AG04449 (cell line): Measurements from ENCODE around the gene GAL3ST3.

Experiments used
- CTCF ChIA-PET: fragments of 350-600 bp; formaldehyde crosslinking; extraction: SDS; loops from one replicate; lab custom pipeline; 2021; ENCODE audit warnings: antibody characterized with exemption; lab: Yijun Ruan, JAX
- POLR2A ChIA-PET: fragments of 400-600, 350-600 bp; formaldehyde crosslinking; extraction: SDS; loops from one replicate; lab custom pipeline; 2020; ENCODE audit warnings: antibody characterized with exemption, inconsistent platforms; lab: Yijun Ruan, JAX
- DNase-seq: peaks from one replicate; pipeline ENCODE4 v3.0.0-alpha.2; 2010; ENCODE audit warnings: low read depth, low spot score
- H3K4me3 ChIP-seq: 2 replicates; pipeline ENCODE4 v1.5.1; 2011; ENCODE audit warnings: low read depth, mild to moderate bottlenecking, control low read depth, low read length
- TF ChIP-seq, protein P1 (sequence below): IDR thresholded peaks from one replicate; pipeline ENCODE4 v1.5.1; 2011; ENCODE audit warnings: mild to moderate bottlenecking, moderate library complexity, low read length, control low read depth, inconsistent platforms; ENCODE audit not compliant: insufficient read depth; ENCODE audit errors: missing control alignments

The GAL3ST3 gene

DNA sequence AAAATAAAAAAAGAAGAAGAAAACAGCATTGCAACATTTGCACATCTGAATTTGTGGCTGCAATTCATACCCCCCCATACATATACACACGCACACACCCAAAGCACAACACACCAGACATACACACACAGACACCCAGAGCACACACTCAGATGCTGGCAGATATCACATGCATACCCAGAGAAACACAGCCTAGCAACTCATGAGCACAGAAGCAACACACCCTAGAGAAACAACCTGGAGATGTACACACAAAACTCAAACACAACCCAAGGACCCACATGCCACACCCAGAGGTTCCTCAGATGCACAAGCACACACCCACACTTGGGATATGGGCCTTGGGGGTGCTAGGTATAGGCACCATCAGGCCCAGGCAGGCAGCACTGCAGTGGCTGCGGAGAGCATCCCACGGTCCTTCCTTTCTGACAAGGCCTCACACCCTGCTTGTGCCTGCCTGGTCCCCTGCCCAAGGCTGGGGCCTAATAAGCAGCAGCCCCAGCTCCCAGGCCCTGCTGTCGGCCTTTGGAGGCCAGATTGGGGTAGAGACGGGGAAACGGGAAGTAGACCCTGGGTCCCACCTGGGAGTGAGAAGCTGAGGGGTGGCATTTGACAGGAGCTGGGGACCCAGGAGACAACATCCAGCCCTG is 34.0 kb downstream of the GAL3ST3 start:
- POLR2A ChIA-PET, result interaction anchor here (0.6 kb wide), 1 partner anchor 9 kb away, joined by 4 read pairs; no protein-coding TSS in a partner anchor
- no peak overlapping the region for H3K4me3 ChIP-seq
- CTCF ChIA-PET, result interaction anchor here (1.1 to 7.8 kb wide), 4 partner anchors 8 to 126 kb away, joined by 3 to 72 read pairs (median 12); partner anchors contain the start of gene FIBP
- no peak for DNase-seq
- TF ChIP-seq, protein P1, sequence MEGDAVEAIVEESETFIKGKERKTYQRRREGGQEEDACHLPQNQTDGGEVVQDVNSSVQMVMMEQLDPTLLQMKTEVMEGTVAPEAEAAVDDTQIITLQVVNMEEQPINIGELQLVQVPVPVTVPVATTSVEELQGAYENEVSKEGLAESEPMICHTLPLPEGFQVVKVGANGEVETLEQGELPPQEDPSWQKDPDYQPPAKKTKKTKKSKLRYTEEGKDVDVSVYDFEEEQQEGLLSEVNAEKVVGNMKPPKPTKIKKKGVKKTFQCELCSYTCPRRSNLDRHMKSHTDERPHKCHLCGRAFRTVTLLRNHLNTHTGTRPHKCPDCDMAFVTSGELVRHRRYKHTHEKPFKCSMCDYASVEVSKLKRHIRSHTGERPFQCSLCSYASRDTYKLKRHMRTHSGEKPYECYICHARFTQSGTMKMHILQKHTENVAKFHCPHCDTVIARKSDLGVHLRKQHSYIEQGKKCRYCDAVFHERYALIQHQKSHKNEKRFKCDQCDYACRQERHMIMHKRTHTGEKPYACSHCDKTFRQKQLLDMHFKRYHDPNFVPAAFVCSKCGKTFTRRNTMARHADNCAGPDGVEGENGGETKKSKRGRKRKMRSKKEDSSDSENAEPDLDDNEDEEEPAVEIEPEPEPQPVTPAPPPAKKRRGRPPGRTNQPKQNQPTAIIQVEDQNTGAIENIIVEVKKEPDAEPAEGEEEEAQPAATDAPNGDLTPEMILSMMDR, result no peak

DNA sequence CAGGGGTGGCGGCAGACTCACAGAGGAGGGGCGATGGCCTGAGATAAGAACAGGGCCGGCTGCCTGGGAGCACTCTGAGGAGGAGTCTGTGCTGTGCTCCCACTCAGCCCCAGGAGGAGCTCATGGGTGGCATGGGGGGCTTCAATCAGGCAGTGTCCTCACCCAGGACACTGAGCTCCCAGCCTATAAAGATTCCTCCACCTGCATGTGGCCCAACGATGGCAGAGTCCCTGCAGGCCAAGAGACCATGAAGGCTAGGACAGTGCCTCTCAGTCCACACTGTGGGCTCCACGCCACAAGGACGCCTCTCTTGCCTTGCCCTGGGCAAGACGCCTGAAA is 35.2 kb downstream of the GAL3ST3 start:
- DNase-seq, result no peak

DNA sequence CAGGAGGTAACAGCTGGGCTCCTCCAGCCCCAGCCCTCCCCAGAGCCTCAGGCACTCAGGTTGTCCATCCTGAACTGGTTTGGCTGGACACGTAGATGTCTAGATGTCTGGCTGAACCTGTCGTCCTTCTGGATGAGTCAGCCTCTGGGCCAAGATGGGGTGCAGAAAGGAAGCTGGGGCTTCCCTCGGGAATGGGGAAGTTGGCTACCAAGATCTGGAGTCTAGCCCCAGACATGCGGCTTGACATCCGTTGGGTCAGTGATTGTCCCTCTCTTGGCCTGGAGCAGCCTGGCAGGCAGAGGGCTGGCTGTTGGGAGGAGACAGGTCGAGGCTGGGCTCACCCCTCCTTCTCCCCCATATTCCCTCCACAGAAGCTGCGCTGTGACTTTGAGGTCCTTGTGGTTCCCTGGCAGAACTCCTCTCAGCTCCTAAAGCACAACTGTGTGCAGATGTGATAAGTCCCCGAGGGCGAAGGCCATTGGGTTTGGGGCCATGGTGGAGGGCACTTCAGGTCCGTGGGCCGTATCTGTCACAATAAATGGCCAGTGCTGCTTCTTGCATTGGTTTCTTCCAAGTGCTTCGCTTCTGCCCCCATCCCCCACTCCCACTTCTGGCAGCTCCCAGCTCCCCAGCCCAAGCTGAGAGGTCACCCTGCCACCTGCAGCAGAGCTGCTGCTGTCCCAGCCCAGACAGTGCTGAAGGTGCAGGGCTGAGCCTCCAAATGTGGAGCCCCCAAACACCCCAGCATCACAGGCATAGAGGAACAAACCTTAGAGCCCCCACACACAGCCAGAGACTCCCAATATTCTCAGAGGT is 35.8 kb downstream of the GAL3ST3 start:
- no peak overlapping the region for H3K4me3 ChIP-seq
- CTCF ChIA-PET, result interaction anchor here (0.9 to 7.8 kb wide), 3 partner anchors 10 to 32 kb away, joined by 3 to 72 read pairs (median 3); no protein-coding TSS in a partner anchor
- POLR2A ChIA-PET, result no interaction called here

More for the DNA sequence above, 35.2 kb downstream of the GAL3ST3 start:
- TF ChIP-seq, protein P1, result no peak
- ChIA-PET POLR2A (no interaction called here), CTCF (interaction anchor here (0.9 to 7.8 kb wide), 3 partner anchors 9 to 31 kb away, joined by 3 to 72 read pairs (median 3); no protein-coding TSS in a partner anchor)
- H3K4me3 ChIP-seq, result no peak overlapping the region

DNA sequence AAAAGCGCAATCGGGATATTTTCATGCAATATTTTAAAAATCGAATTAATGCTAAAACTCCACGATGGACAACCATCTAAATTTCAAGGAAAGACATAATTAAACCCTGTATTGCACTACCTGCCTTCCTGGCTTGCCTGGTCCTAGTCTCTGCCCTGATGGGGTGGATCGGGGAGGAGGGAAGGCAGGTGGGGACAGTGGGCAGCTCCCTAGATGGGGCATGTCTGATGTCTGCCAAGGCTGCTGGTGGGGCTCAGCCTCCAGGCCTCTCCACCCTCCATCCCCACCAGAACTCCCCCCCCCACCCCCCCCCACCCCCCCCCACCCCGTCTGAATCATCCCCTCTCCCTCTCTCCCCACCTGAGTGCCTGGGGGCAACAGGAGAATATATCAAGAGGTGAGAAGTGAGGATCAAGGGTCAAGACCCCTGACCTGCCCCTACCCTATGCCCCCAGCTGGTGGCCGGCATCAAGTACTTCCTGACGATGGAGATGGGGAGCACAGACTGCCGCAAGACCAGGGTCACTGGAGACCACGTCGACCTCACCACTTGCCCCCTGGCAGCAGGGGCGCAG is 36.5 kb downstream of the GAL3ST3 start:
- no peak for DNase-seq
- H3K4me3 ChIP-seq, result no peak overlapping the region
- CTCF ChIA-PET, result interaction anchor here (1.4 to 7.8 kb wide), 3 partner anchors 10 to 29 kb away, joined by 3 to 72 read pairs (median 4); partner anchors contain the start of gene BANF1
- TF ChIP-seq, protein P1, result no peak
- POLR2A ChIA-PET, result no interaction called here

More for the DNA sequence above, 35.8 kb downstream of the GAL3ST3 start:
- TF ChIP-seq, protein P1, result no peak
- DNase-seq, result no peak

DNA sequence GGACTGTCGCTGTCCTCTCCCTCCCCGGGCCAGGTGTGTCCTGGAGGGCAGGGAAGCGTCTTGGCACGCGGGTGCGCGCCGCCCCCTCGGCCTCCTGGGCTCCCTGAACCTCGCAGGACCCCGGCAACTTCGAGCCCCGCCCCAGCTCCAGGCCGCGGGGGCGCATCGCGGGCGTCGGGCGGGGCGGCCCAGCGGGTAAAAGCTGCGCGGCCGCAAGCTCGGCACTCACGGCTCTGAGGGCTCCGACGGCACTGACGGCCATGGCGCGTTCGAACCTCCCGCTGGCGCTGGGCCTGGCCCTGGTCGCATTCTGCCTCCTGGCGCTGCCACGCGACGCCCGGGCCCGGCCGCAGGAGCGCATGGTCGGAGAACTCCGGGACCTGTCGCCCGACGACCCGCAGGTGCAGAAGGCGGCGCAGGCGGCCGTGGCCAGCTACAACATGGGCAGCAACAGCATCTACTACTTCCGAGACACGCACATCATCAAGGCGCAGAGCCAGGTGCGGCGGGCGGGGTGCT is 37.1 kb downstream of the GAL3ST3 start, which contains the start of gene CST6:
TSS of gene CST6 (plus strand) at position 224 of the 519 bp plus-strand sequence. CDS start at position 261, 37 bp downstream.
- no peak for DNase-seq

More for the DNA sequence above, 37.1 kb downstream of the GAL3ST3 start, which contains the start of gene CST6:
- no peak within 1 kb of the TSS for H3K4me3 ChIP-seq
- CTCF ChIA-PET, result interaction anchor here (1.4 to 7.8 kb wide), 4 partner anchors 9 to 56 kb away, joined by 3 to 72 read pairs (median 4); partner anchors contain the start of gene BANF1
- POLR2A ChIA-PET, result interaction anchor here (0.7 kb wide), 1 partner anchor 57 kb away, joined by 3 read pairs; no protein-coding TSS in a partner anchor
- TF ChIP-seq, protein P1, result no peak
